Activated B cell treated with CpG ODN at 0.5 μM for 24 hours (primary cell): ENCODE results near the gene TMEM263. TPM values are rescaled to one million over a fixed set of nuclear protein-coding genes. Genes with fewer than 3 reads are reported as not detected.

Source experiments
- ATAC-seq: fragments of 200-7000 bp; cut with Tn5 transposase; one replicate; pipeline ENCODE4 v1.10.0; 2021; ENCODE audit warnings: low read depth, mild to moderate bottlenecking, moderate library complexity
- CTCF ChIA-PET: fragments of 350-600 bp; sonication (Branson Sonifier 250); formaldehyde crosslinking; loops from one replicate; lab custom pipeline; 2021; ENCODE audit warnings: antibody characterized with exemption; lab: Charles Lee
- POLR2A ChIA-PET: fragments of 350-600 bp; sonication (Branson Sonifier 250); formaldehyde crosslinking; loops from one replicate; lab custom pipeline; 2021; ENCODE audit warnings: antibody characterized with exemption; lab: Charles Lee
- DNase-seq: peaks from one replicate; pipeline ENCODE4 v3.0.0; 2022
- H3K27ac Mint-ChIP-seq: one replicate; pipeline ENCODE4 v1.8.0; 2020; ENCODE audit warnings: mixed read lengths
- H3K27me3 Mint-ChIP-seq: one replicate; pipeline ENCODE4 v1.8.0; 2021; ENCODE audit warnings: mixed read lengths
- H3K36me3 Mint-ChIP-seq: one replicate; pipeline ENCODE4 v1.8.0; 2021; ENCODE audit warnings: low read depth, mixed read lengths
- H3K4me1 Mint-ChIP-seq: one replicate; pipeline ENCODE4 v1.8.0; 2021; ENCODE audit warnings: mixed read lengths
- H3K4me3 Mint-ChIP-seq: one replicate; pipeline ENCODE4 v1.8.0; 2020; ENCODE audit warnings: mild to moderate bottlenecking, mixed read lengths
- H3K9me3 Mint-ChIP-seq: one replicate; pipeline ENCODE4 v1.8.0; 2020; ENCODE audit warnings: mixed read lengths
- intact Hi-C: fragments of 100-400 bp; cut with micrococcal nuclease; formaldehyde crosslinking; loops from one replicate; pipeline ENCODE4 v1.15.1; 2024
- total RNA-seq: library from RNA; stranded (reverse); gene quantifications from 2 replicates; pipeline ENCODE4 v1.2.3, GENCODE V29; 2022
- TF ChIP-seq, protein P1 (sequence below): fragments of 200-600 bp; IDR thresholded peaks from one replicate; pipeline ENCODE4 v1.8.0; 2022; ENCODE audit warnings: antibody characterized with exemption, mild to moderate bottlenecking

TMEM263 gene
- total RNA-seq, 1 donor from 2014 or later = 15.1 TPM

DNA sequence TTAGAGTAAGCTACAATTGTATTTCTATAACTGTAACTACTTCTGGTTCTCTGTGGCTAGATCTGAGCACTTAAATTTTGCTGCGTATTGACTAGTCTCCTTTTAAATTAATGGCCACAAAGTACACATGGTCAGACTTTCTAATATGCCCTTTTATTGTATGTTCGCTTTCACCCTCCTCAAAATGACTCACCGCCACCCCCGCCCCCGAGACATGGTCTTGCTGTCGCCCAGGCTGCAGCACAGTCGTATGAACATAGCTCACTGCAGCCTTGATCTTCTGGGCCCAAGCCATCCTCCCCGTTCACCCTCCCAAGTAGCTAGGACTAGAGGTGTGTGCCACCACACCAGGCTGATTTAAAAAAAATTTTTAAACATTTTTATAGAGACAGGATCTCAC, 19.4 kb downstream of the TMEM263 start:
- DNase-seq (no peak), ATAC-seq (no peak)
- Mint-ChIP-seq H3K27me3 (no peaks in the 10 kb centered on the region), H3K4me3 (no peak overlapping the region), H3K9me3 (no peaks in the 10 kb centered on the region), H3K4me1 (peaks cover 16% of the 10 kb centered on the region), H3K27ac (no peak overlapping the region), H3K36me3 (peaks cover 15% of the 10 kb centered on the region)
- CTCF ChIA-PET = no interaction called here
- intact Hi-C loops = no loop called here
- TF ChIP-seq, protein P1, sequence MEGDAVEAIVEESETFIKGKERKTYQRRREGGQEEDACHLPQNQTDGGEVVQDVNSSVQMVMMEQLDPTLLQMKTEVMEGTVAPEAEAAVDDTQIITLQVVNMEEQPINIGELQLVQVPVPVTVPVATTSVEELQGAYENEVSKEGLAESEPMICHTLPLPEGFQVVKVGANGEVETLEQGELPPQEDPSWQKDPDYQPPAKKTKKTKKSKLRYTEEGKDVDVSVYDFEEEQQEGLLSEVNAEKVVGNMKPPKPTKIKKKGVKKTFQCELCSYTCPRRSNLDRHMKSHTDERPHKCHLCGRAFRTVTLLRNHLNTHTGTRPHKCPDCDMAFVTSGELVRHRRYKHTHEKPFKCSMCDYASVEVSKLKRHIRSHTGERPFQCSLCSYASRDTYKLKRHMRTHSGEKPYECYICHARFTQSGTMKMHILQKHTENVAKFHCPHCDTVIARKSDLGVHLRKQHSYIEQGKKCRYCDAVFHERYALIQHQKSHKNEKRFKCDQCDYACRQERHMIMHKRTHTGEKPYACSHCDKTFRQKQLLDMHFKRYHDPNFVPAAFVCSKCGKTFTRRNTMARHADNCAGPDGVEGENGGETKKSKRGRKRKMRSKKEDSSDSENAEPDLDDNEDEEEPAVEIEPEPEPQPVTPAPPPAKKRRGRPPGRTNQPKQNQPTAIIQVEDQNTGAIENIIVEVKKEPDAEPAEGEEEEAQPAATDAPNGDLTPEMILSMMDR = no peak
- POLR2A ChIA-PET = no interaction called here

DNA sequence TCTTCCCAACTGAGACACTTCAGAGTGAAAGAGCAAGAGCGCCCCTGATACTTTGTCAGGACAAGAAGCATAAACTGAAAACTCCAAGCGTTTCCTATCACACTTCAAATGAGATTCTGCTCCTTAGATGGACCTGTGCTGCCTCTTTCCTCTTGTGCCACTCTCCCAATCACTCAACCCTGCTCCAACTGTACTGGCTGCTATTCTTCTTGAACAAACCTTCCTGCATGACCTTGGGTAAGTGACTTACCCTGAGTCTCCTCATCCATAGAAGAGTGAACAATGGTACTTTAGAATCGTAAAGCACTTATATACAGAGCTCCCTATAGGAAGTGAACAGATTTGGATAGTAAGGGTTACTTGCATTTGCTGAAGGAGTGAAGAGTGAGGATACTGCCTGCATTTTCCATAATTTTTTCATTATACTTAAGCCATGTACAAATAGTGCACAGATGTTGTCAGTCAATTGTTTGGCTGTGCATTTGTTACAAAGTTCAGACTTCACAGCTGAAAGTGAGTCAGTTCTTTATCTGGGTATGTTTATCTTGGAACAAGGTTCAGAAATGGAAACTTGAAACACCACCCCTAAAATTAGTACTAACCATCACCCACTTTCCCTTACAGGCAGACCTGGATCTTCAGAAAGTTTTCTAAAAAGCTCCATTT, 20.4 kb downstream of the TMEM263 start:
- POLR2A ChIA-PET = no interaction called here

DNA sequence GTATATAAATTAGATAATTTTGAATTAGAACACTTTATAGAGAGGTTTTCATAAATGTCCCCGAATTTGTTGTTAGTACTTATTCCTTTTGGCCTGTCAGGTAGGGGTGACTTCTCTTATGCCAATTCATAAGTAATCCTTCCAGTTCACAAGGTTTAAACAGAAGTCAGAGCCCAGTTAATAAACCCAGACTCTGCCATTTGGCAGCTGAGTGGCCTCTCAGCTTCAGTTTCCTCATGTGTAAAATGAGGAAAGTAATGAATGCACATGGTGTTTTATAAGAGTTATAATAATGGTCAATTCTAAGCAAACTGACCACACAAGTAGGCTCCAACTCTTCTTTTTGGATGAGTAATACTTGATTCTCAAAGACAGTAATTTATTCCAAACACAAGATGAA, 21.0 kb downstream of the TMEM263 start:
- ChIA-PET POLR2A (no interaction called here), CTCF (no interaction called here)
- intact Hi-C loops = no loop called here
- Mint-ChIP-seq H3K9me3 (no peaks in the 10 kb centered on the region), H3K27ac (no peak overlapping the region), H3K4me1 (peaks cover 16% of the 10 kb centered on the region), H3K36me3 (peaks cover 4% of the 10 kb centered on the region), H3K4me3 (no peak overlapping the region), H3K27me3 (no peaks in the 10 kb centered on the region)
- DNase-seq (no peak), ATAC-seq (no peak)
- TF ChIP-seq, protein P1 = no peak

More for the DNA sequence above, 20.4 kb downstream of the TMEM263 start:
- TF ChIP-seq, protein P1 = no peak
- Mint-ChIP-seq H3K36me3 (peaks cover 10% of the 10 kb centered on the region), H3K4me3 (no peak overlapping the region), H3K4me1 (peaks cover 16% of the 10 kb centered on the region), H3K27ac (no peak overlapping the region), H3K27me3 (no peaks in the 10 kb centered on the region), H3K9me3 (no peaks in the 10 kb centered on the region)
- intact Hi-C loops = no loop called here
- ATAC-seq = no peak
- no peak for DNase-seq
- CTCF ChIA-PET = no interaction called here

DNA sequence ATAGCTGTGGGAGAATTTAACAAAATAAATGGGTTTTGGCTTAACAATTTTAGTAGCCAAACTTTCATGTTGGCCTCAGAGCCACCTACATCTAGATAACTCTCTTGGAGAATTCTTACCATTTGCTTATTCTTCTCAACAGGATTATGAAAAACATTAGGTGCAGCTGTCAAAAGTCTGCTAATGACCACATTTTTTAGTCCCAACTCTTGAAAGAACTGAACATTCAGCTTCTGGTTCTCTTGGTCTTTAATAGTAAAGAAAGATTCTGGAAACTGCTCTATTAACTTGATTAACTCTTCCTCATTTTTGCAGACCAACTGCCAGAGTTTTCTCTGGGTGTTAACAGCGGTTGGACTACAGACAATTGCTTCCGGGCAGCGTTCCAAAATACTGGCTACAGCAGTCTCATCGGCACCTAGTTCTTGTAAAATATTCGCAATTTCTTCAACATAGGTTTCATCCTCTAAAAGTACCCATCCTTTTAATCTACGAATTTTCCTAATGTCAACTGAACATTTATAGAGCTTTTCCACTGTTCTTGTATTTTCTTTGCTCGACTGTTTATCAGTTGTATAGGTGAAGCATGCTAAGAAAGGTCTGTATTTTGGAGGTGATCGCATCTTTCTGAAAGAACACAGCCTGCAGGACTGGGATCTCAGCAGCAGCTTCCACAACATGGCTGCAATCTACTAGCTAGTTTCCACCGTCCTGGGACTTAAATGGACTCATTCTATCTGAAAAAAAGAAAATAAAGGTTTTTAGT, 22.5 kb downstream of the TMEM263 start:
- ATAC-seq = no peak
- DNase-seq = no peak
- CTCF ChIA-PET = no interaction called here
- no peaks in the 10 kb centered on the region for H3K36me3 Mint-ChIP-seq
- POLR2A ChIA-PET = interaction anchor here (0.9 kb wide), 1 partner anchor 9 kb away, joined by 3 read pairs; the partner anchor contains the start of gene MTERF2
- no peak overlapping the region for H3K27ac Mint-ChIP-seq
- TF ChIP-seq, protein P1 = no peak
- H3K4me3 Mint-ChIP-seq = no peak overlapping the region
- intact Hi-C loops = no loop called here
- no peaks in the 10 kb centered on the region for H3K27me3 Mint-ChIP-seq
- H3K9me3 Mint-ChIP-seq = no peaks in the 10 kb centered on the region
- peaks cover 16% of the 10 kb centered on the region for H3K4me1 Mint-ChIP-seq

DNA sequence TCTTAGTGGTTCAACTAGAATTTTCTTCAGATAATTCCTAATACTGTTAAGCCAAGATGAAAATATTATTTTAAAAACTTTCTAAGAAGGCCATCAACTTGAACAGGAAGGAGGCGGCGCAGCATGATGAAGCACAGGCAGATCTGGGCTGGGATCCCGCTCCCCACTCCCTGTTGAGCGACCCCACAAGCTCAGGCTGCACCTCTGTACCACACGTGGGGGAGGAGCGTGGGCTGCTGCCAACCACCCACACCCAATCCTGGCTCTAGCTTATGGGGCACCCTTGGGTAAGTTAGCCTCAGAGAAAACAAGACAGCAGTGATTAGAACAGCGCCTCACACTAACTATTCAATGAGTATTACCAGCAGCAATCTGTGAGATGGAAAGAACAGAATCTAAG, 25.2 kb downstream of the TMEM263 start:
- ATAC-seq = no peak
- Mint-ChIP-seq H3K36me3 (peaks cover 11% of the 10 kb centered on the region), H3K4me3 (no peak overlapping the region), H3K27me3 (no peaks in the 10 kb centered on the region), H3K4me1 (peaks cover 25% of the 10 kb centered on the region), H3K9me3 (peaks cover 5% of the 10 kb centered on the region), H3K27ac (no peak overlapping the region)
- ChIA-PET CTCF (no interaction called here), POLR2A (no interaction called here)
- TF ChIP-seq, protein P1 = no peak
- no peak for DNase-seq
- intact Hi-C loops = loop anchor here (10.0 kb wide), 1 partner anchor 206 kb away; the partner anchor contains the start of gene RIC8B
